Activated naive CD4-positive, alpha-beta T cell treated with anti-CD3 and anti-CD28 coated beads, Interleukin-2, amount 10 ng/mL, durations not matched to agents 7 days and 5 days (primary cell): Measurements from ENCODE around the gene KRT33B.
"Not testable (repeated sequence)": the region's sequence is repeated elsewhere in the genome, so short reads cannot be mapped to it uniquely, and the experiment has no call there.

Experiments used
- CTCF ChIA-PET: fragments of 350-600 bp; sonication (Branson Sonifier 250); formaldehyde crosslinking; loops from one replicate; lab custom pipeline; 2021; ENCODE audit warnings: antibody characterized with exemption; lab: Charles Lee
- DNase-seq: peaks from one replicate; pipeline ENCODE4 v3.0.0-alpha.2; 2020
- H3K27ac Mint-ChIP-seq: one replicate; pipeline ENCODE4 v1.8.0; 2021; ENCODE audit warnings: mild to moderate bottlenecking, moderate library complexity, mixed read lengths
- H3K27me3 Mint-ChIP-seq: one replicate; pipeline ENCODE4 v1.8.0; 2021; ENCODE audit warnings: mild to moderate bottlenecking, mixed read lengths
- H3K36me3 Mint-ChIP-seq: one replicate; pipeline ENCODE4 v1.8.0; 2021; ENCODE audit warnings: mixed read lengths
- H3K4me1 Mint-ChIP-seq: one replicate; pipeline ENCODE4 v1.8.0; 2021; ENCODE audit warnings: mixed read lengths
- H3K4me3 Mint-ChIP-seq: one replicate; pipeline ENCODE4 v1.8.0; 2021; ENCODE audit warnings: mild to moderate bottlenecking, moderate library complexity, mixed read lengths
- H3K9me3 Mint-ChIP-seq: one replicate; pipeline ENCODE4 v1.8.0; 2021; ENCODE audit warnings: mixed read lengths

Gene KRT33B

DNA sequence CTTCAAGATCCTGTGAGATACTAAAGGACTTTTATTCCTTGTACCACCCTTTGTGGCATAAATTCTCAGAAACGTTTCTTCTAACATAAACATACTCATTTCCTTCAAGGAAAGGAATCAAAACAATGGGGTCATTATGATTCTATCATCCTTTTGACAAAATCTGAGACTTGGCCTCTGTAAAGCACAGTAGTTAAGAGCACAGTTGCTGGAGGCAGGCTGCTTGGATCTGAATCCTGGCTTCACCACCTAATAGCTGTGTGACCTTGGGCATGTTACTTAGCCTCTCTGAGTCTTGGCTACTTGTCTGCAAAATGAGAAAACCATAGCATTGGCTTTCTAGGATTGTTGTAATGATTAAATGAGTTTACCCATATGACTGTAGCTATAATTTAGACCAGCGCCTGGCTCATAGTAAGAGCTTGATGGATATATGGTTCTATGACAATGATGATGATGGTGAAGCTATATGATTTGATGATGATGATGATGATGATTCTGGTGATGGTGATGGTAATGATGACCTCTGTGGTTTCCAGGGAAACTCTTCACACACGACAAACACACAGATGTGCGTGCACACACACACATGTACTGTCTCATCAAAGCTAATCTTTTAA, 33.9 kb upstream of the KRT33B start:
- DNase-seq, result no peak
- CTCF ChIA-PET, result interaction anchor here (1.6 to 1.7 kb wide), 2 partner anchors 81 to 145 kb away, joined by 5 to 7 read pairs; no protein-coding TSS in a partner anchor
- Mint-ChIP-seq H3K27ac (peak overlapping the region; percentile 12), H3K36me3 (no peaks in the 10 kb centered on the region), H3K4me3 (no peak overlapping the region), H3K4me1 (peaks cover 27% of the 10 kb centered on the region), H3K9me3 (no peaks in the 10 kb centered on the region), H3K27me3 (peaks cover 8% of the 10 kb centered on the region)

DNA sequence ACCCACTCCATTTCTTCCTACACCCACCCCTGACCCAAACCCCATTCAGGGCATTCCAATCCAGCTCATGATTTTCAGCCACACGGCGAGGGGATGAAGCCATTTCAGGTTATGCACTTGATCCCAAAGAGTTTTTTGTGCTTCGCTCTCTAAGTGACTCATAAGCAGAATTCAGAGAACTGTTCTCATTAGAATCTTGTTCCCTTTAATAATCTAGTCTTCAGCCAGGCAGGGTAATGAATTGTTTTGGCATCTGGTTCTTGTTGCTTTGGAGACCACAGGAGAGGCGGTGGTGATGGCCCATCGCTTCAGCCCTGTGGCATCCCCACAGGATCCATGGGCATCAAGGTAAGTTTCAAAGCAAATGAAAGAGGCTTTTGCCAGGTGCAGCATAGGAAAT, 32.5 kb upstream of the KRT33B start:
- Mint-ChIP-seq H3K9me3 (no peaks in the 10 kb centered on the region), H3K27me3 (peaks cover 8% of the 10 kb centered on the region), H3K4me3 (no peak overlapping the region), H3K4me1 (peaks cover 27% of the 10 kb centered on the region), H3K36me3 (no peaks in the 10 kb centered on the region), H3K27ac (no peak overlapping the region)
- DNase-seq, result no peak
- CTCF ChIA-PET, result no interaction called here

DNA sequence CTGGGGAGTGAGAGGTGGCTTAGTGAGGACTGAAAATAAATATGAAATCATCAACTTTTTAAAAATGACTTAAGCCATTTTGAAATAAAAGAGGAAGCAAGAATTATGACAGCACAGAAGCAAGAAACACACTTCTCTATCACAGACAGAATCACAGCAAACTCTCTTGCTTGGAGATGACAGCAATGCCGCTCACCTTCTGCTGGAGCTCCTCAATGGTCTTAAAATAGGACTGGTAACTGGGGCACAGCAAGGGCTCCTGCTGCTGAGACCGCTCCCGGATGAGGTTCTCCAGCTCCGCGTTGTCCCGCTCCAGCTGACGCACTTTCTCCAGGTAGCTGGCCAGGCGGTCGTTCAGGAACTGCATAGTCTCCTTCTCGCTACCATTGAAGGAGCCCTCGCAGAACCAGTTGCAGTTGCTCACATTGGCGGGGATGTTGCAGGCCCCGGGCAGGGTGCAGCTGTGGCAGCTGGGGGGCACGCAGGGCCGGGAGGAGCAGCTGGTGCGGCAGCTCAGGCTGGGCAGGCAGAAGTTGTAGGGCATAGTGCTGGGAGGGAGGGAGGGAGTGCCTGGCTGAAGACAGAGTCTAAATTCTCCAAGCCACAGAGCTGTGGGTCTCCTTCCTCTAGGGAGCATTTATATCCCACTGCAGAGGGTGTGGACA, 27.5 kb upstream of the KRT33B start, which contains the start of gene KRT31:
KRT31 (minus strand) TSS at position 613 of the 665 bp plus-strand sequence; CDS start at position 544, 69 bp downstream.
- H3K4me3 Mint-ChIP-seq, result no peak within 1 kb of the TSS
- no peaks in the 10 kb centered on the region for H3K4me1 Mint-ChIP-seq
- peaks cover 16% of the 10 kb centered on the region for H3K27me3 Mint-ChIP-seq
- H3K36me3 Mint-ChIP-seq, result no peaks in the 10 kb centered on the region
- no peak for DNase-seq
- no peak within 1 kb of the TSS for H3K27ac Mint-ChIP-seq
- H3K9me3 Mint-ChIP-seq, result no peaks in the 10 kb centered on the region
- CTCF ChIA-PET, result no interaction called here

DNA sequence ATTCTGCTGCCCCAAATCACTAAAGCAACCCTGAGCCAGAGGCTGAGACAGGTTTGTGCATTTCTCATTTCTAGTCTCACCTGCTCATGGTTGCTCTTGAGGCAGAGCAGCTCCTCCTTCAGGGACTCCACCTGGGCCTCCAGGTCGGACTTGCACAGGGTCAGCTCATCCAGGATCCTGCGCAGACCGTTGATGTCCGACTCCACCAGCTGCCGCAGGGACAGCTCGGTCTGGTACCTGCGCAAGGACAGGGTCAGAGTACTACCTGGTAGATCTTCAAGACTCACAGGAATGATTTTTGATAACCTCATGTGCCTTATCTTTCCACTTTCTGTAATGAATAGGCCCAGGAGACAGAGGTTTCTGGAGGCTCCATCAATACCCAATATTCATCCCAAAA, 26.7 kb upstream of the KRT33B start:
- DNase-seq, result no peak
- H3K36me3 Mint-ChIP-seq, result no peaks in the 10 kb centered on the region
- no peaks in the 10 kb centered on the region for H3K4me1 Mint-ChIP-seq
- CTCF ChIA-PET, result no interaction called here
- peaks cover 16% of the 10 kb centered on the region for H3K27me3 Mint-ChIP-seq
- H3K27ac Mint-ChIP-seq, result no peak overlapping the region
- no peaks in the 10 kb centered on the region for H3K9me3 Mint-ChIP-seq
- H3K4me3 Mint-ChIP-seq, result no peak overlapping the region

DNA sequence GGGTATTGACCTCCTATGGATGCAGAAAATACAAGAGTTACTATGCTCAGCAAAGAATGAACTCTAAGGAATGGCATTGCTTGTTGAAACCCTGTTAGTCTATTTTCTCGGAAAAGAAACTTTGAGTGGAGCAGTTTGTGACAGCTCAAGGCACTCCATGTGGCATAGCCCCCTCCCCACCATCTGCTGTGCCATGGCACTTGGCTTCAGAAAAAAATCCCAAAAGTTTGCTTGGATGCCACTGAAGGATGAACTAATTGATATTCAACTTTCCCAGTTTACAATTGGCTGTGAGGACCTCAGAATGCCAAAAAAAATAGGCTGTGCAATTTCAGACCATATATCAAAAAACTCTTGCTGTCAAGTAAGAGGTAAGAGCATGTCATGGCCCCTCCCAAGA, 26.0 kb upstream of the KRT33B start:
- Mint-ChIP-seq H3K9me3 (no peaks in the 10 kb centered on the region), H3K27me3 (peaks cover 16% of the 10 kb centered on the region), H3K27ac (no peak overlapping the region), H3K4me3 (no peak overlapping the region), H3K4me1 (no peaks in the 10 kb centered on the region), H3K36me3 (no peaks in the 10 kb centered on the region)
- CTCF ChIA-PET, result no interaction called here
- DNase-seq, result no peak

DNA sequence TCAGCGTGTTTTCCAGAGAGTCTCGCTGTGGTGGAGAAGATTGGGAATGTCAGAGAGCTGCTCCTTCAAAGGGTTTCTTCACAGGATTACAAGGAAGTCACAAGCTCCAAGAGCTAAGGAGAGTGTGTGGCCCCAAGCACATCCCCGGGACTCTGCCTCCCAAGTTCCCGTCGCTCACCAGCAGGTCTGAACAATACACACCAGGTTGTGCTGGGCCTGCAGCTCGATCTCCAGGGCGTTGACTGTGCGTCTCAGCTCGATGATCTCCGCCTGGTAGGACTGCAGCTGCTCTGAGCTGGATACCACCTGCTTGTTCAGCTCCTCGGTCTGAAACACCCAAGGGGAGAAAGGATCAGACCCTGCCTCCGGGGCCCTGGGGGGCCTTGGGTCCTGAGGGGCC, 25.4 kb upstream of the KRT33B start:
- CTCF ChIA-PET, H3K4me3 Mint-ChIP-seq, DNase-seq, H3K4me1 Mint-ChIP-seq, H3K27ac Mint-ChIP-seq, H3K9me3 Mint-ChIP-seq, H3K36me3 Mint-ChIP-seq: not testable (repeated sequence)
- H3K27me3 Mint-ChIP-seq, result peaks cover 10% of the 10 kb centered on the region

DNA sequence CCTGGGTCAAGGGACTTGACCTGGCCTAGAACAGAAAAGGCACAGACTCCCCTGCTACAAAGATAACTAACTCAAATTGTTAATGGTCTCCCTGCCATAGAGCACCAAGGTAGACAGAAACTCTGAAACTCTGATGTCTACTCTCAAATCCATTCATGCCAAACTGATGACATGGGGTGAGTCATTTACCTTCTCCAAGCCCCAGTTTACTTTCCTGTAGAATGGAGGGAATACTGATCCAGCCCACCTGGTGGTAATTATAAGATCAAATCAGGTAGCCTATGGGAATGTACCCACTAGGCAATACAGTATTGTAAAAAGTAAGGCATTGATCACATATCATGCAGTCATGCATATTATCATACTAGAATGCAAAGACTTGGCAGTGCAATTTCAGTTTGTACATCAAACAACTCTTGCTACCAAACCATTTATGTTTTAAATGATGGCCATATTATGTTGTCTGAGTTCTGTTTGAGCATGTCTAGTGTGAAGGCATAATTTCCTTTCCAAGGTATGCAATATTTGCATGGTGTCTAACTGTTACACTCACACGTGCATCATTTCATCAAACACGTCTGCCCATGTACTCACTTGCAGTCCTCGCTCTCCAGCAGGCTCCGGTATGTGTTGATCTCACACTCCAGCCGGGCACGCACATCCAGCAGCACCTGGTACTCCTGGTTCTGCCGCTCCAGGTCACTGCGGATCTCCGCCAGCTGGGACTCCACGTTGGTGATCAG, 24.8 kb upstream of the KRT33B start:
- Mint-ChIP-seq H3K4me1 (no peaks in the 10 kb centered on the region), H3K9me3 (no peaks in the 10 kb centered on the region)
- CTCF ChIA-PET, result no interaction called here

DNA sequence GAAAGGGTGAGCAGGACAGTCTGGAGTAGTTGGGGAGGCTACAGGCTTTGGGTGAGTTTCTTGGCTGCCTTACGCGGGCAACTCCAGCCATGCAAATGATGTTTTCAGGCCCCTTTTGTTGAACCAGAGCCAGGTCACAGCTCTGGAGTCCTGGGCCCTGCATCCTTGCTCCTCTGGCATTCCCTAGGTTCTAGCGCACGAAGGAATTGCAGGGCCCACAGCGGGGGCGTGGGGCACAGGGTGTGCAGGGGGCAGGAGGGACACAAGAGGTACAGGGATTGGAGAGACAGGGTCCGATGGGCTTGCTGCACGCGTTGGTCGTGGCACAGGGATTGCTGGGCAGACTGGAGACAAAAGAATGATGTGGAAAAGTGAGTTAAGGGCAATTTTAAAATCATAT, 24.2 kb upstream of the KRT33B start:
- no peak overlapping the region for H3K27ac Mint-ChIP-seq
- H3K27me3 Mint-ChIP-seq, result peaks cover 11% of the 10 kb centered on the region
- no peaks in the 10 kb centered on the region for H3K36me3 Mint-ChIP-seq
- no peak for DNase-seq
- no peaks in the 10 kb centered on the region for H3K4me1 Mint-ChIP-seq
- H3K4me3 Mint-ChIP-seq, result no peak overlapping the region
- CTCF ChIA-PET, result no interaction called here
- no peaks in the 10 kb centered on the region for H3K9me3 Mint-ChIP-seq

More for the DNA sequence above, 24.8 kb upstream of the KRT33B start:
- H3K36me3 Mint-ChIP-seq, result no peaks in the 10 kb centered on the region
- no peak overlapping the region for H3K4me3 Mint-ChIP-seq
- peaks cover 8% of the 10 kb centered on the region for H3K27me3 Mint-ChIP-seq
- DNase-seq, result no peak
- H3K27ac Mint-ChIP-seq, result no peak overlapping the region

DNA sequence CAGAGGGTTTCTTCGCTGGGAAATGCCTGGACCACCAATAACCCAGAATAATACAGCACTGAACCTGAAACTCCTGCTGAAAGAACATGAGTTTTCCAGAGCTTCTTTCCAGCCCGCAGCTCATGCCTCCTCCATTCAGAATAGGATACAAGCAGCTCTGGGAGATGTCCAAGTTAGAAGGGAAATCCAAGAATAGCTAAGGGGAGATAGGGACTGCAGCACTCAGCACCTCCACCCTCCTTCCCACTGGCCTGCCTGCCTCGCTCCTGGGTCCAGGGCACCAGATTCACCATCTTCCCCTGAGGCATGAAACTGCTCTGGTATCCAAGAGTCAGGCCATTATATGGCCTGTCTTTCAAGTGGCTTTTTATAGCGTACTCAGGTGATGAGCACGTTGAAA, 23.7 kb upstream of the KRT33B start:
- Mint-ChIP-seq H3K27me3 (peaks cover 11% of the 10 kb centered on the region), H3K27ac (no peak overlapping the region), H3K4me3 (no peak overlapping the region), H3K9me3 (no peaks in the 10 kb centered on the region), H3K36me3 (no peaks in the 10 kb centered on the region), H3K4me1 (no peaks in the 10 kb centered on the region)
- CTCF ChIA-PET, result no interaction called here
- no peak for DNase-seq

DNA sequence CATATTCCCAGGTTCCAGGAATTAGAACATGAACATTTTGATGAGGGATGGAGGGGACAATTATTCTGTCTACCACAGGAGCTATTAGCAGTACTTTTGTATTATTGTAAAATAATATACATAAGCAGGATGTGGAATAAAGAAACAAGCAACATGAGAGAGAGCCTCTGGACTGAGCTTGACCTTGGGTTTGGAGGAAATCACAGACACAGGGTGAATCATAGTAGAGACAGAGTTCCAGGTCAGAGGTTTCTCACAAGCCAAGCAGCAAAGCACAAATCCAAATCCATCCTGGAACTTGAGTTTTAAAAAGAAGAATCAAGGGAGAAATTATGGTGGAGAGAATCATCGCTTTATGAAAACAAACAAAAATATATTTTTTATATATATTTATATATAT, 22.7 kb upstream of the KRT33B start:
- Mint-ChIP-seq H3K27ac (no peak overlapping the region), H3K36me3 (peaks cover 1% of the 10 kb centered on the region), H3K4me3 (no peak overlapping the region), H3K9me3 (peaks cover 4% of the 10 kb centered on the region), H3K4me1 (no peaks in the 10 kb centered on the region), H3K27me3 (peaks cover 17% of the 10 kb centered on the region)
- no peak for DNase-seq
- CTCF ChIA-PET, result no interaction called here

DNA sequence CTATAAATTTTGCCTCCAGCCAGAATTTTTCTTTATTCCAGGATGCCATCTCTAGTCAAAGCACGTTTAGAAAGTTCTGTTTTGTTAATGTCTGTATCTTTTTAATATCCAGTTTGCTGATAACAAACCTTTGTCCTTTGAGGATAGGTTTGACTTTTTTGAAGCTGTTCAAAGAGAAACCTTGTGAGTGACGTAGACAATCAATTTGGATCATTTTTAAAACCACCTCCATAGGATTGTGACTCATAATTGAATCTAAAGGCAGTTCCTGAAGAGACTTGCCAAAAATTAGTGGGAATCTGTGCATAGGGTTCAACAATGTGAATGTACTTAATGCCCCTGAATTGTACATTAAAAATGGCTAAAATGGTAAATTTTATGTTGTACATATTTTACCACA, 21.9 kb upstream of the KRT33B start:
- H3K27me3 Mint-ChIP-seq, result peaks cover 17% of the 10 kb centered on the region
- H3K9me3 Mint-ChIP-seq, result peaks cover 8% of the 10 kb centered on the region
- no peak for DNase-seq
- H3K27ac Mint-ChIP-seq, result no peak overlapping the region
- H3K4me1 Mint-ChIP-seq, result no peaks in the 10 kb centered on the region
- H3K36me3 Mint-ChIP-seq, result peaks cover 1% of the 10 kb centered on the region
- CTCF ChIA-PET, result no interaction called here
- no peak overlapping the region for H3K4me3 Mint-ChIP-seq

DNA sequence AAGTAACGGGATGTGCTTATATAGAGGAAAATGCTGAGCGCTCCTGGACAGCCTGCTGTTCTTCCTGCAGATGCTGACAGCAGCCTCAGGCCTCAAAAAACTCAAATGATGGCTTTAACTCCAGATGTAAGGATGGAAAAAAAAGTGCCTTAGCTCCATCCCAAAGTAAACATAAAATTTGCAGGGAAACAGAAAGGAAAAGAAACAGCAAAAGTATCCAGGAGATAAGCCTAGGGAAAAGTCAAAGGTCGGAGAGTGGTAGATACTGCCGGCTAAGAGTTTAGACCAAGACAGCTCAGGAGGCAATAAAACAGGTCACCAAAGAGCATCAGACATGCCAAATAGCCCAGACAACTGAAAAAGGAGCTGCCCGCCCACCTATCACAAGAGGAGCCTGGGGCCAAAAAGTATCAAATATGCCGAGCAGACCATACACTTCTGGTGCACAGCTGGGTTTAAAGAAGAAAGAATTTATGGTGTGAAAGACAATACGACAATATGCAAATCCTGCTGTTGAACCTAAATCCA, 20.9 kb upstream of the KRT33B start:
- peaks cover 14% of the 10 kb centered on the region for H3K27me3 Mint-ChIP-seq
- H3K4me1 Mint-ChIP-seq, result no peaks in the 10 kb centered on the region
- peaks cover 11% of the 10 kb centered on the region for H3K9me3 Mint-ChIP-seq
- peaks cover 1% of the 10 kb centered on the region for H3K36me3 Mint-ChIP-seq
- no peak overlapping the region for H3K4me3 Mint-ChIP-seq
- CTCF ChIA-PET, result interaction anchor here (0.8 kb wide), 1 partner anchor 10 kb away, joined by 3 read pairs; no protein-coding TSS in a partner anchor
- DNase-seq, result no peak
- no peak overlapping the region for H3K27ac Mint-ChIP-seq

DNA sequence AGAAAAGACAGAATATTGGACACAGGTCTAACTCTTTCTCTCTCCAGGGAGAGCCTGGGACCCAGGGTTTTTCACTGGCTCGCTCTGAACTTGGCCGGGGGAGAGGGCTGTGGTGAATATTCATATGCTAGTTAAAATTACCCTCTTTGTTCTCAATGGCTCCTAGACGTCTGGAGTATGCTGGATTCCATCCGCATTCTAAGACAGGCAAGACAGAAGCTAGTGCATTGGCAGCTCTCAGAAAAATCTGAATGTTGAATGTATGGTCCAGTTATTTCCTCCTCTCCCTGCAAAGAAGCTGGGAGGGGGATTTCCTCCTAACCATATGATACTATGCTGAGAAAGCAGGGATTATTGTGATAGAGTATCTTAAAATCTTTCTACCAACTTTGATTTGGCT, 18.1 kb upstream of the KRT33B start:
- CTCF ChIA-PET, result no interaction called here
- peaks cover 10% of the 10 kb centered on the region for H3K27me3 Mint-ChIP-seq
- no peak overlapping the region for H3K4me3 Mint-ChIP-seq
- no peak for DNase-seq
- peaks cover 1% of the 10 kb centered on the region for H3K36me3 Mint-ChIP-seq
- H3K4me1 Mint-ChIP-seq, result no peaks in the 10 kb centered on the region
- peaks cover 11% of the 10 kb centered on the region for H3K9me3 Mint-ChIP-seq
- no peak overlapping the region for H3K27ac Mint-ChIP-seq

DNA sequence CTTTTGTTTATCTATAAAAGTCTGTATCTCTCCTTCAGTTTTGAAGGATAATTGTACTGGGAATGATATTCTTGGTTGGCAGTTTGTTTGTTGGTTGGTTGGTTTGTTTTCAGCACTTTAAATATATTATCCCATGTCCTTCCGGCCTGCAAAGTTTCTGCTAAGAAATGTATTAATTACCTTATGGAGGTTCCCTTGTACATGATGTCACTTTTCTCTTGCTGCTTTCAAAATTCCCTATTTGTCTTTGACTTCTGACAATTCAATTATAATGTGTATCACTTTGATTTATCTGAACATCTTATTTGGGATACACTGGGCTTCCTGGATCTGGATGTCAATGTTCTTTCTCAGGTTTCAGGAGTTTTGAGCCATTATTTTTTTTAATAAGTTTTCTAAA, 16.6 kb upstream of the KRT33B start:
- Mint-ChIP-seq H3K27ac (no peak overlapping the region), H3K4me3 (no peak overlapping the region), H3K4me1 (no peaks in the 10 kb centered on the region), H3K9me3 (peaks cover 11% of the 10 kb centered on the region), H3K27me3 (peaks cover 10% of the 10 kb centered on the region), H3K36me3 (peaks cover 1% of the 10 kb centered on the region)
- CTCF ChIA-PET, result no interaction called here
- no peak for DNase-seq
